Fibroblast of skin of right quadriceps (primary cell): ENCODE data around the gene FLYWCH2.

ENCODE experiments used
- DNase-seq: peaks from one replicate; pipeline ENCODE4 v3.0.0-alpha.2; 2013

FLYWCH2 gene

DNA sequence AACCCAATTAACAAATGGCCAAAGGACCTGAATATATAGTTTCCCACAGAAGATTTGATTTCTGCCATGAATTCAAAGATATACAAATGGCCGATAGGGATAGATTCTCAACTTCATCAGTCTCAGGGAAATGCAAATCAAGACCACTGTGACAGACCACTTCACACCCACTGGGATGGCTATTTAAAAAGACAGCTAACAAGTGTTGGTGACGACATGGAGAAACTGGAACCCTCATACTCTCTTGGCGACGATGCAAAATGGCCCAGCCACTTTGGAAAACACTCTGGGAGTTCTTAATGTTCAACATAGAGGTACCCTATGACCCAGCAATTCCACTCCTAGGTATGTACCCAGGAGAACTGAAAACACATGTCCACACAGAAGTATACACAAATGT lies 63.6 kb downstream of the FLYWCH2 start:
- DNase-seq: no peak
